HG03135 (cell line): ENCODE data around the gene KIDINS220.
A peak's percentile ranks its signal among the peaks of the same experiment; 100 is the strongest.

Experiments used
- ATAC-seq: cut with Tn5 transposase; IDR thresholded peaks from one replicate; pipeline ENCODE4 v1.9.1; 2021; ENCODE audit warnings: mild to moderate bottlenecking, moderate library complexity; ENCODE audit not compliant: unreplicated experiment

The KIDINS220 gene

DNA sequence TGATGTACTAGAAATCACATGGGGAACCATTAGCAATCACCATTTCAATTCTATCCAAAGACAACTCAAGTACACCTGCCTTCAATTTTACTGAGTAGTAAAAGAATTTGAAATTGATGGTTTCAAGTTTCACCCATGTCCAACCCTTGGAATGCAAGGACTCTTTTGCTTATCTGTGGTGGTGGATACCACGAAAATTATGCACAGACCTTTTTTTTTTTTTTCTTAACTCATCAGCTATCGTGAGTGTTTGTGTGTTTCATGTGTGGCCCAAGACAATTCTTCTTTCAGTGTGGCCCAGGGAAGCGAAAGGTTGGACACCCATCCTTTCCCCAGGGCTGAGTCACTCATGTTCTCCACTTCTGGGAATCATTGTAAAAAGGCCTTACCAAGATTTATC, 132.5 kb downstream of the KIDINS220 start:
- ATAC-seq: no peak

DNA sequence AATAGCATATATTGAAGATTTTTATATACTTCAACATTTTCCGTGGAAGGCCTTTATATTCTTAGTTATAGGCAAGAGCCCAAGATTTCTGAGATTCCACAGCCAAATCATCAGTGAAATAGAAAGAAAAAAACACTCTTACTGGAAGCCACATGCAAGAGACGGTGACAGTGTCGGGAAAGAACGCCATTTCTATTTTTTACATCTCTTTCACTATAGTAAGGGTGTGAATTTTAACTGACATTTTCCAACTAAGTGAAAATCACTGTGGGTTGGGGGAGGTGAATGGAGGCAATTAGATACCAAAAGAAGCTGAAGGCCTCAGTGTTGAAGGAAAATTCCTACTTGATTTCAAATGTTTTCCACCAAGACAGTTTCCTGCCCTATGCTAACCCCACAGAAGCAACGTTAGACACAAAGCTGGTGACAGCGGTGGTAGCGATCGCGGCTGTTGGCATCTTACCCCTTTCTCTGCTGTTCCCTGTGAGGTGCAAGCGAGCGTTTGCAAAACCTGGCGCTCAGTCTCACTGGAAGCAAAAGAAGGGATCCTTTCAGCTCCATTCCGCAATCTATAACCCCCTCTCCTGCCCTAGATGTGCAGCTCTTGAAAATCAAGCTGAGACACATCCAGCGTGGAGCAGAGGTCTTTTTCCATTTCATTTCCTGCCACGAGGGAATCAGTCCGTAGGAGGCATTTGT, 135.6 kb downstream of the KIDINS220 start:
- no peak for ATAC-seq

DNA sequence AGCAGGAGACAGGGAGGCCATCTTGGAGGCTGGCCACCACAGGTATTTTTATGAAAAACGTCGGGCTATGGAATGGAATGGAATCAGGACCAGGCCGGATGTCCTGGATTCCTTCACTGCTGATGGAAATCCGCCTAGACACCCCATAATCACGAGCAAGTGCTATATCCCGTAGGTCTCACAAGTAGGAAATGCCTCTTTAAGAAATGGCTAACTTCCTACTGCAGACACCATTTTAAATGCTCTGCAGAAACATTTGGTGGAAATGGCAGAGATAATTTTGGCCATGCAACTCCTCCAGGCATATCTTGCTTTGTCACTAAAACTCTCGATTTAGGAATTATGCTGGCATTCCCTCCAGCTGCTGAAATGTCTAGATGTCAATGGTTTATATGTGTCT, 137.6 kb downstream of the KIDINS220 start:
- ATAC-seq: no peak

DNA sequence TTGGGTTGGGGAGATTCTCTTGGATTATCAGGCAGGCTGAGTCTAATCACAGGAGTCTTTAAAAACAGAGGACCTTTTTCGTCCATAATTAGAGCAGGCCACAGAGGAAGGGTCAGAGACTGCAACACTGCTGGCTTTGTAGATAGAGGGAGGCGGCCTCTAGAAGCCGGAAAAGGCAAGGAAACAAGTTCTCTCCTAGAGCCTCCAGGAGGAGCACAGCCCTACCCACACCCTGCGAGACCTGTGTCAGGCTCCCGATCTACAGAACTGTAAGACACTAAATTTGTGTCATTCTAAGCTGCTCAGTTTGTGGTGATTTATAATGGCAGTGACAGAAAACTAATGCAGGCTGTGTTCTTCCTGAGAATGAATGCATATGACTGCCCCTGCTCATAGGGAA, 140.2 kb downstream of the KIDINS220 start:
- ATAC-seq: no peak

DNA sequence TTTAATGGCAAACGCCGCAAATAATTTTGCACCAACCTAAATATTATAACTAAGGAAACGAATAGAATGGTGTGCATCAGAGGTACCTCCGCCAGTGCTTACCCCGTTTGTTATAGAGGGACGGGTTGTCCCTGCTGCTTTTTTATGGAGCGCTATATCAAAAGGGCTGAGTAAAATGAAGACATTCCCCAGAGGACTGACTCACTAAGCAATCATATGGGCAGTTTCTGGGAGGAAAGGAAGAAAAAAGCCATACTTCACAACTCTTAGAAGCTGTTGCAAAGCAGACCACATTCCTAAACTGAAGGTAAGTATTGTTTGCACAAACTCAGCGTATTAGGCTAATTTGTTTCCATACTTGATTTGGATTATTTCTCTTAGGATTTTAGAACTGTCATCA, 142.7 kb downstream of the KIDINS220 start:
- no peak for ATAC-seq

DNA sequence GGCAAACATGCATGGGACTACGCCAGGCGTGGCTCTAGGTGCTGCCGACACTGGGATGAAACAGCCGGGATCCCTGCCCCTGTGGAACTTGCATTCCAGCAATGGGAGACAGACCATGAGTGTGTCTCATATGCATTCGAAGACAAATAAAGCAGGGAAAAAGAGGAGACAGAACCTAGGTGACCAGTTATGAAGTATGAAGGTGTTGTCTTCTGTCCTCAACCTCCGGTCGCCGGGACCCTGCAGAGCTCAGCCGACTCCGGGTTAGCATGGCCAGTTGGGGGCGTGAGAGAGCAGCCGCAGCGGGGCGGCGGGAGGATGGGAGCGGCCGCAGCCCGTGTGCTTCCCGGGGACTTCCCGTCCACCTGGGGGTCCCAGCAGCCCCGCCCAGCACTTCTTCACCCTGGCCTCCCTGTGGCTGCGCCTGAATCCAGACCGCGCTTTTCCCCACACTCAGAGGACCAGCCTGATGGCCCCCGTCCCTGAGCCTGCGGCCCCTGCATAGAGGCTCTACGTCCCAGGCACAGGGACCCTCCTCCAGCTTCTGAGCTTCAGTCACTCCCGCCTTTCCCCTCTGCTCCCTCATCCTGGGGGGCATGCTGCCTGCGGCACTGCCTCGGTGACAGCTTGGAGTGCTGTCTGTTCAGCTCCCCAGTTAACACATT, 144.1 kb downstream of the KIDINS220 start:
- ATAC-seq: no peak

DNA sequence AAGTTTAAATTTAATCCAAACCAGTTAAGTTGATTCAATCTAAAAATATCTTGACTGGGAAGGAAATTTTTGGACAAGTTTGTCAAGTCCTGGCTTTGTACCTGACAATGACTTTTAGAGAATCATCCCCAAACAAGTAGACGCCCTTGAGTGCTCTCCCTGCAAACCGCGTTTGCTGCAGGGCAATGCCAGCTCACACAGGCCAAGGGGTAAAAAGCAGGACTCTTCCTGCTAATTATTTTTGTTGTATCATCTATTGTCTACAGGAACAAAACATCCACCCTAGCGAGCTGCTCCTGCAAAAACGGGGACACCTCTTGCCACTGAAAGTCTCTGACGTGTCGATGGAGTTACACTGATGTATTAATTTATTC, 144.6 kb downstream of the KIDINS220 start:
- ATAC-seq: no peak

DNA sequence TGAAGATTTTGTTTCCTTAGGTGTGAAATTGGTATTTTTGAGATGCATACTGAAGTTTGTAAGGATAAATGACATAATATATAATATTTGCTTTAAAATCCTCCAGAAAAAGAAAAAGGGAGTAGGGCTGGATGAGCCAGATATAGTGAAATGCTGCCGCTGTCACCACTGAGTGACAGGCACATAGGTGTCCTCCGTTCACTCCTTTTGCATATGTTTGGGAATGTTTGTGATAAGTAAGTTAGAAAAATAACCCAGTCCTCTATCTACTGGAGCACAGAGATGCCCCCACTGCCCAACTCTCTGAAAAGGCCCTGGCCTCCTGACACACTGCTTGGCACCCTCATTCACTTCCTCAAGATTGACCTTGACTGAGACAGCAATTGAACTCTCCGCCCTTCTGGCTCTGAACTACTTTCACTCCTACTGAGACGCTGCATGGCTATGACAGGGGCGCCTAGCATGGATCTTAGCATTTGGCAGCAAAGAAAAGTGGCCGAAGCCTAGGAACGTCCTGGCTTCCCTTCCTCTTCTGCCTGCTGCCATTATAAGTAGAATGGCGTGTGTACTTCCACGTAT, 145.5 kb downstream of the KIDINS220 start:
- no peak for ATAC-seq

DNA sequence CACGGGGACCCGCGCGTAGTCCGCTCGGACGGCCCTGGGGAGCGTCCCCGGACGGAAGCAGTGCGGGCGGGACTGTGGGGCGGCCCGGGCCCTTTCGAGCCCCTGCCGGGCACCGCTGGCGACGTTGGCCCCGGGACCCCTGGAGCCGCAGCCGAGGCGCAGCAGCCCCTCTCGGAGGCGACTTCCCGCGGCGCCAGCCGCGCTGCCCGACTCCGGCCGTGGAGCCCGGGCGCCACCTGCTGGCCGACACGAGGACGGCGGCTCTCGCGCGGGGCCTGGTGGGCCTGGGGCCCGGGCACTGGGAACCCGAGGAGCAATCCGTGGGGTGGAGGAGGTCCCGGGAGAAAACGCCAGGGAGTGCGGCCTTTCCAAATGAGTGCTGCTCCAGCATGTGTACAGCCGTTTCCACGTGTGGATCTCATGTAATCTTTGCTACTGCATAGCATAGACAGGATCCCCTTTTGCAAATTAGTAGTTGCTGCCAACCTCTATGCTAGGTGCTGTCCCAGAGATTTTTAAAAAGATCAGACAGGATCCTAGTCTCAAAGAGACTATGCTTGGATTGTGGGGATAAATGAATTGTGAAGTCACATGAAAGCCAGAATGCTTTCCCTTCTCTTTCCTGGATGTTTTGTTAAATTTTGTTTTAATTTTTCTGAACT, 151.6 kb downstream of the KIDINS220 start:
- ATAC-seq: no peak

DNA sequence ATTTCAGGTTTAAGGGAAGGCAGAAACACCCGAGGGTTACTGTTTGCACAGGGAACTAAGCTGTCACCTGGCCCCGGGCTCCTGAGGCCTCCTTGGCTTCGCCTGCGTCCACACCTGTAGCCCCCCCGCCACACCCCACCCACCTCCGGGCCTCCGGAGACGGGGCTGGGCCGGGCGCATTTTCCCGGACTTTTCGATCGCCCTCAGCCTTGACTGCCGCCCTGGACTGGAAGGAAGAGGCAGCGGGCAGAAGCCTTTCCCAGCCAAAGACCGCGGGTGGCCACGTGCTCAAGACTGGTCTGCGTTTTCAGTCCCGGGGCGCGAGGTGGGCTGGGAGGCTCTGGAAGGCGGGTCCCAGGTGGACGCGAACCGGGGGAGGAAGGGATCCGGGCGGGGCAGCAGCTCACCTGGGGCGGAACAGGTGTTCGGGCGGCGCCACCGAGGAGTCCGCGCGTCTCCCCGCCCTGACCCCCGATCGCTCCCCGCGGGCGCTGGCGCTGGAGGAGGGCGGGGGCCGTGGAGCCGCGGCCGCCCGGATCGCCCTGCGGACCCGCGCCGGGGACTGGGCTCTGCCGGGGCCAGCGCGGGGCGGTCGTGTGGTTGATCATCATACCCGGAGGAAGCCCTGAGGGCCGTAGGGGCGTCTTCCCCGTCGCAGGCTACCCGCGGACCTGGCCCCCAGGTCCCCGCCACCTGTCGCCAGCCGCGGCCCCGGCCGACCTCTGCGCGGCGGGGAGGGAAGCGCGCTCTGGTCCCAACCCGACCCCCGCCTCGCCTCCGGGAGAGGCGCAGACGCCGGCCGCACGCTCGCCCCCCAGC, 152.3 kb downstream of the KIDINS220 start:
- no peak for ATAC-seq

DNA sequence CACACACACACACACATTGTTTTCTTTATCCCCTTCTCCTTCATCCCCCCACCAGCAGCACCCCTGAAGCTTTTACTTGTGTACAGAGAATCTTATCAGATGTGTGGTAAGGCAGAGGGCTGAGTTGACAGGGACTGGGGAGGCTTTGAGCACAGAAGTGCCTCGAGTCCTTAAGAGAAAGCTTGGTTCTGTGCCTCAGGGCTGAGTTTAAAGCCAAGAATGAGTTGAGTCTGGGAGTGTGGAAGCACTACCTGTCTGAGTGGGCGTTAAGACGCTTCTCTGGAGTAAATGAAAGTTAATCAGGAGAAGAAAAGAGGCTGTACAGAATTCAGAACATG, 152.9 kb downstream of the KIDINS220 start:
- ATAC-seq: no peak

DNA sequence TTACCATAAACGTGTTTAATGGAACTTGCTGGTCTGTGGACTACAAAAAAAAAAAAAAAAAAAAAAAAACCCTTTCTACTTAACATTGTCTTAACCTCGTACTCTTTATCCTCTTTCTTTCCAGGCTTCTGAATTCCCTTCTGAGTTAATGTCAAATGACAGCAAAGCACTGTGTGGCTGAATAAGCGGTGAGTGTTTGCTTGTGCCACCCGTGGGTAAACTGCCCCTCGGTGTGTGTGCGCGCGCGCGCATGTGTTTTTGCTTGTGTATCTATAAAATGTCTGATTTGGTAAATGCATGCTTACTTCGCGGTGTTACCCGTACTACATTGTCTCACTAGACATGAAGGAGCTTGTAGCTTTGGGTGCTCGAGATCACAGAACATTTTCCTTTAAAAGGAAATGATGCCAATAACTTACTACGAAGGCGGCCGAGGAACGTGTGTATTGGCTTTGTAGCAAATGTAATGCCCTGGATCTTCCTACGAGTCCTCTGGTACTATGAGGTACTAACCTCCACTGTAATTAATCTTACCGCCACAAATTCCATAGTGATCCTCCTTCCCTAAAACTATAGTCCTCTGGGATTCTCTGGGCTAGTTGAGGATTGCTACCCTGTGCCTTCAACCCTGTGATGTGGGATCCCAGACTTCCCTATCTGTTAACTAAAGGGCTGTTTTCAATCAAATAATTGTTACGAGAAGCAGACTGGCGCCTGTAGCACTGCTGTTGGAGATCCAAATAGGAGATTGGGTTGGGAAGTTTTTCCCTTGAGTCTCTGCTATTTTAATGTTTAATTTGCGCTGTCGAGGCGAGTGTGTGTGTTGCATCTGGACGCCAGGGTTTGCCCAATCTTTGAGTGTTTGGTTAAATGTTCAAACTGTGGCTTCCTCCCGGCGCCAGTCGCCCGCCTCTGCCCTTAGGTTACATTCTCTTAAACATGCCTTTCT, 154.4 kb downstream of the KIDINS220 start:
- ATAC-seq: no peak

DNA sequence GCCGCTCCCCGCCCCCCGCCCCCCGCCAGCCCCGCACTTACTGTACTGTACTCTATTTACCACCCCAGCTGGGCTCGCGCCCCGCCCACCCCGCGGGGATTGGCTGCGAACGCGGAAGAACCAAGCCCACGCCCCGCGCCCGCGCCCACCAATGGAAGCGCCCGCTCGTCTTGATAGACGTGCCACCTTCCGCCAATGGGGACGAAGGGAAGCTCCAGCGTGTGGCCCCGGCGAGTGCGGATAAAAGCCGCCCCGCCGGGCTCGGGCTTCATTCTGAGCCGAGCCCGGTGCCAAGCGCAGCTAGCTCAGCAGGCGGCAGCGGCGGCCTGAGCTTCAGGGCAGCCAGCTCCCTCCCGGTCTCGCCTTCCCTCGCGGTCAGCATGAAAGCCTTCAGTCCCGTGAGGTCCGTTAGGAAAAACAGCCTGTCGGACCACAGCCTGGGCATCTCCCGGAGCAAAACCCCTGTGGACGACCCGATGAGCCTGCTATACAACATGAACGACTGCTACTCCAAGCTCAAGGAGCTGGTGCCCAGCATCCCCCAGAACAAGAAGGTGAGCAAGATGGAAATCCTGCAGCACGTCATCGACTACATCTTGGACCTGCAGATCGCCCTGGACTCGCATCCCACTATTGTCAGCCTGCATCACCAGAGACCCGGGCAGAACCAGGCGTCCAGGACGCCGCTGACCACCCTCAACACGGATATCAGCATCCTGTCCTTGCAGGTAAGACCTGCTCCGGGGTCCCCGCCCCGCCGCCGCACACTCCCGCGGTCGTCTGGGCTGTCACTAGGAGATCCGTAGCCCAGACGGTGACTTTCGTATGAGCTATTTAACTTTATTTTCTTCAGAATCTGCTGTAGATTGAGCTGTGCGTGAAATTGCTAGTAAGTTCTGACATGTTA, 155.4 kb downstream of the KIDINS220 start, which contains the start of gene ID2:
ID2 (plus strand) TSS at position 271 of the 907 bp plus-strand sequence; CDS start at position 381, 110 bp downstream.
- ATAC-seq: peak; percentile 68

DNA sequence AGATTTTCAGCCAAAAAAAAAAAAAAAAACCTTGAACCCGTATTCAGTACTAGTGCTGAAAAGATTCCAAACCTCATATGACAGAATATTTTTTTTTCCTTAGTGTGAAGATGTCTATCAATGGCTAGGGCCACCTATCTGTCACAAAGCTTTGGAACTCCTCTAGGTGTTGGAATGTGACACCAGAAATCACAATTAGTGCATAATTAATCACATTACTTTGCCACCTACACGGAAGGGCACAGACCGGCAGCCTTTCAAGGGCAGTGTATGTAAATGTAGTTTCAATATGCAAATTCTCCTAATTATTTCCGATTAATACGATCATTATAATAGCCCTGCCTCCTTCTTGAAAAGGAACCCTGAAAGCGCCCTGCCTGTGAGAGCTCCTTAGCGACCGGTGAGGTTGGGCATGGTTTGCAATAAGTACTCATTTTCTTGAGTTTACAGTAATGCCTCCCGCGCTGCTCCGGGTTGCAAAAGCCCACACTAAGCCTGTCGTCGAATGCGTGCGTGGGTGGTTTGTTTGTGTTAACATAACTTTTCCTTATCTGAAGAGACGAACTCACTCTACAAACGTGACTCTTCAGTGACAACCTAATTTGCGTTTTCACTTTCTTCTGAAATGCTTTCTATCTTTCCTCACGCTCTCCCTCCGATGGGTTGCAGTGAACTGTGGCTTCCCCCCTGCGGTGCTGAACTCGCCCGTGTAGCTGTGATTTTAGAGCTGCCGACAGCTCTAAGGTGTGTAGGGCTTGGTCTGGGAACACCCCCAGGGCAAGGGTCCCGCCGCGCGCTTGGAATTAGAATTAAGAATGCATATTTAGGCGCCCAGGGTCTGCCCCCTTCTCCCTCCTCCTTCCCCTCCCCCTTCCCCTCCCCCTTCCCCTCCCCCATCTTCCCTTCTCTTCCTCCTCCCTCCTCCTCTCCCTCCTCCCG, 156.3 kb downstream of the KIDINS220 start:
- ATAC-seq: no peak

DNA sequence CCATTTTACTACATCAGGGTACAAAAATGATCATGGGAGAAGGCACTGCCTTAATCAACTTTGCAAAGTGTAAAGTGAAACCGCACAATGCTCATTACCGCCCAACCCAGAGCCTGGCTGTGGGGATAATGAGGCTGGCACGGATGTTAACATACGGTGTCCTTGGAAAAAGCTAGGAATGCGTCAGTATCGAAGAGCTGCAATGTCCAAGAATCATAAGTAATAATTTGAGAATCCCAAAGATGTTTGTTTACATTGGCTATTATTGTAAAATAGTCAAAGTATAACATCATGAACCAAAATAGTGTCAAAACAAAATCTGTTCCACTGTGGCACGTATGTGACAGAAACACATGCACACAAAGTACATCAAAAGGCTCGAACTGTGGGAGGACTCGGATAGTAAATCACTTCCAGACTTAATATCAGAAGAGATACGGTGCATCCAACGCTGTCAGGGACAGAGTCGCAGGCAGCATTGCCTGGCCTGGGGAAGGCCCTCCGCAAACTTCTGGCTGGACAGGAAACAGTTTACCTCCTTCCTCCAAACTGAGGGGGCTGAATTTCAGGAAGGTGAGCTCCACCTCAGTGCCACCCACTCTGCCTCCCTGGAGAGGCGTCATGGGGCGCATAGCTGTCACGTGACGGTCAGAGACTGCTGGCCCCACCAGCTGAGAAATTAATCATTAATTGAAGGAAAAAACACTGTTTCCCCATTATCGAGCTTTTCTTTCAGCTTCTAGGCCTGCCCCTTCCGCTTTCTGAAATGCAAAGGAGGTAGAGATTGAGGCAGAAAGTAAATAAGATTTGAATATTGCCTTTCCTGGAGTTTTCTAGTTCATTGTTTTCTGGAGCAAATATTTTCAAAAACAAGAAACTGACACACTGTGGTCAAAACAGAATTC, 157.3 kb downstream of the KIDINS220 start:
- no peak for ATAC-seq

DNA sequence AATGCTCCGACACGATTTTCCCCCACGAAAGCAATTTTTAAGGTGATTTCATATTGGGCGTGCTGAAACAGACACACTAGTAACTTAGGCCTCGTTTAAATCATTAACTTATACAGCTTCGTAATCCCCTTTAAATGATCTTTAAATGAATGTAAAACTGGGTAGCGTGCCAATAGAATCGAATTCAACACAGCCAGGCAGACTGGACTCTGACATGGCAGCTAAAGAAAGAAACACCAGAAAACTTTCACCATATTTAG, 157.9 kb downstream of the KIDINS220 start:
- no peak for ATAC-seq
